ENCODE measurements around the gene SMYD3.

Gene SMYD3

GRCh38 chr1:246162560-246162959 lies 344.5 kb downstream of the SMYD3 start:
- no peak for DNase-seq

- DNase-seq = no peak
Observed at GRCh38 chr1:246161626-246162025, 345.5 kb downstream of the SMYD3 start.

- no peak for DNase-seq
Observed at GRCh38 chr1:246160905-246161304, 346.2 kb downstream of the SMYD3 start.

GRCh38 chr1:246160374-246160773 lies 346.7 kb downstream of the SMYD3 start:
- DNase-seq = no peak

GRCh38 chr1:246159279-246160227 lies 347.5 kb downstream of the SMYD3 start:
- DNase-seq = no peak

GRCh38 chr1:246158131-246158530 lies 348.9 kb downstream of the SMYD3 start:
- DNase-seq = no peak

- no peak for DNase-seq
Observed at GRCh38 chr1:246157516-246157915, 349.6 kb downstream of the SMYD3 start.

- no peak for DNase-seq
Observed at GRCh38 chr1:246156847-246157246, 350.2 kb downstream of the SMYD3 start.

GRCh38 chr1:246155923-246156322 lies 351.2 kb downstream of the SMYD3 start:
- no peak for DNase-seq

- no peak for DNase-seq
Observed at GRCh38 chr1:246153796-246154212, 353.3 kb downstream of the SMYD3 start.

- no peak for DNase-seq
Observed at GRCh38 chr1:246152986-246153431, 354.1 kb downstream of the SMYD3 start.

GRCh38 chr1:246151796-246152434 lies 355.2 kb downstream of the SMYD3 start:
- DNase-seq = no peak

- no peak for DNase-seq
Observed at GRCh38 chr1:246149543-246149942, 357.5 kb downstream of the SMYD3 start.

GRCh38 chr1:246147524-246148461 lies 359.3 kb downstream of the SMYD3 start:
- no peak for DNase-seq

GRCh38 chr1:246146804-246147523 lies 360.1 kb downstream of the SMYD3 start:
- no peak for DNase-seq

- no peak for DNase-seq
Observed at GRCh38 chr1:246145900-246146299, 361.2 kb downstream of the SMYD3 start.

GRCh38 chr1:246144931-246145330 lies 362.1 kb downstream of the SMYD3 start:
- no peak for DNase-seq

GRCh38 chr1:246142320-246142893 lies 364.7 kb downstream of the SMYD3 start:
- DNase-seq = no peak

- DNase-seq = no peak
Observed at GRCh38 chr1:246141306-246141705, 365.8 kb downstream of the SMYD3 start.

- DNase-seq = no peak
Observed at GRCh38 chr1:246139745-246140182, 367.3 kb downstream of the SMYD3 start.

GRCh38 chr1:246138781-246139180 lies 368.3 kb downstream of the SMYD3 start:
- DNase-seq = no peak

GRCh38 chr1:246136477-246136876 lies 370.6 kb downstream of the SMYD3 start:
- no peak for DNase-seq

Measured in stimulated activated CD4-positive, alpha-beta T cell treated with anti-CD3 and anti-CD28 coated beads, Interleukin-4, amount 100 ng/mL, for 4 hours (primary cell).